ENCODE measurements around the gene CIB4.
"Not testable (repeated sequence)": the region's sequence is repeated elsewhere in the genome, so short reads cannot be mapped to it uniquely, and the experiment has no call there.

The CIB4 gene

GRCh38 chr2:26666671-26667070 is 25.5 kb upstream of the CIB4 start:
- no peak for DNase-seq (ENCODE audit: low spot score)

GRCh38 chr2:26665296-26665695 is 24.1 kb upstream of the CIB4 start:
- not testable (repeated sequence) for DNase-seq (ENCODE audit: low spot score)

GRCh38 chr2:26660363-26660962 is 19.3 kb upstream of the CIB4 start:
- DNase-seq (ENCODE audit: low spot score) = no peak

GRCh38 chr2:26658691-26659346 is 17.7 kb upstream of the CIB4 start:
- DNase-seq (ENCODE audit: low spot score) = no peak

GRCh38 chr2:26657265-26657664 is 16.1 kb upstream of the CIB4 start:
- no peak for DNase-seq (ENCODE audit: low spot score)

- DNase-seq (ENCODE audit: low spot score) = no peak
Observed at GRCh38 chr2:26655611-26656195, 14.5 kb upstream of the CIB4 start.

DNA sequence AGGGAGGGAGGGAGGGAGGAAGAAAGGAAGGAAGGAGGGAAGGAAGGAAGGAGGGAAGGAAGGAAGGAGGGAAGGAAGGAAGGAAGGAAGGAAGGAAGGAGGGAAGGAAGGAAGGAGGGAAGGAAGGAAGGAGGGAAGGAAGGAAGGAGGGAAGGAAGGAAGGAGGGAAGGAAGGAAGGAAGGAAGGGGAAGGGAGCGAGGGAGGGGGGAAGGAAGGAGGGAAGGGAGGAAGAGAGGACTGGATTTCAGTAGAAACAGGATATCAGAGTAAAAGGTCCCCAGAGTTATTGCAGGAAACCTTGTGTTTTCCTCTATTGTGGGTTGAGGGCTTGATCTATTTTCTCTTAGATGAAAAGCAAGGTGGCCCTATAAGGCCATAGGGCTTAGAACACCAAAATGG is 14.0 kb upstream of the CIB4 start:
- not testable (repeated sequence) for DNase-seq (ENCODE audit: low spot score)

- no peak for DNase-seq (ENCODE audit: low spot score)
Observed at GRCh38 chr2:26654061-26654340, 12.8 kb upstream of the CIB4 start.

- DNase-seq (ENCODE audit: low spot score) = no peak
Observed at GRCh38 chr2:26653207-26654060, 12.3 kb upstream of the CIB4 start.

- DNase-seq (ENCODE audit: low spot score) = no peak
Observed at GRCh38 chr2:26652361-26653041, 11.3 kb upstream of the CIB4 start.

DNA sequence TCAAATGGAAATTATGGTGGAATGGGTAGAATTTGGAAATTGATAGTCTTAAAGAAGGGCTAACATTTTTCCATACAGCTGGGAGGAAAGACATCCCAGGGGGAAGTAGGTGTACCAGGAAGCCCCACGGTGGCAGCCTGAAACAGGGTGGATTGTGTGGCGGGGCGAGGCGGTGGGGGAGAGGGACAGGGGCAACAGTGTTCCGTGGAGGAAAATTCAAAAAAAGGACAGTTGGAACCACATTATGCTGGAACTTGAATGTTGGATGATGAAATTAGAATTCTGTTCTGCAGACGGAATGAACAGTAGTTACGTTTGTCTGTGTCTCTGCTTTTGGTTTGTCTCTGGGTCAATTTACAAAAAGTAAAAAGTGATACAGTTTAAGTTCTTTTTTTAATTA is 10.6 kb upstream of the CIB4 start:
- DNase-seq (ENCODE audit: low spot score) = no peak

GRCh38 chr2:26651470-26651771 is 10.3 kb upstream of the CIB4 start:
- no peak for DNase-seq (ENCODE audit: low spot score)

DNA sequence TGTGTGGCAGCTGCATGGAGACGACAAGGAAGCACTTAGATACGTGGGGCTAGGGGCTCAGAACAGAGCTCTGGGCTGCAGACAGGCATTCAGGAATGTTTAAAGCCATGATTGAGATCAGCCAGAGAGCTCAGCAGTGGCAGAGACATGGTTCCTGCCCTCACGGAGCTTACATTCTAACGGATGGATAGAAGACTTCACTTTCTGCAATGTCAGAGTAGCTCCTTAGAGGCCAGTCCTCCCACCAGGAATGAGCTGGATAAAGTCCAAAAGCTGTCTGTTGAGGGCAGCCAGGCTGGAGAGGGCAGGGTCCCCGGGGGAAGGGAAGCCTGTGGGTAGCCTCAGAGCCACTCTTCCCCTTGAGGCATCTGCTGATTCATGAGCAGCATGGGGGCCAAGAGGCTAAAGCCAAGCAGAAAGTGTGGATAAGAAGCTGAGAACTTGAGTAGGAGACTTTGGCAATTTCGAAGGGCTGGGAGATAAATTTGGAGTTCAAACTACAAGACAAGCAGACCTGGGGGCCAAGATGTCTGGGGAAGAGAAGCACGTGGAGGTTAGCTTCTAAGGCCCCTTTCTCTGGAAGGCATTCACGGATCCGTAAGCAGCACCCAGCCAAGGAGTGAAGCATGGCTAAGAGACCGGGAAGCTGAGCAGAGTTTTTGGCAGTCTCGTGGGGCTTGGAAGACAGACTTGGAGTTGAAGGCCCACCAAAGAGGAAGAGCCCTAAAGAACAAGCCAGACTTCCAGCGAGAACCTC is 9.7 kb upstream of the CIB4 start:
- no peak for DNase-seq (ENCODE audit: low spot score)

DNA sequence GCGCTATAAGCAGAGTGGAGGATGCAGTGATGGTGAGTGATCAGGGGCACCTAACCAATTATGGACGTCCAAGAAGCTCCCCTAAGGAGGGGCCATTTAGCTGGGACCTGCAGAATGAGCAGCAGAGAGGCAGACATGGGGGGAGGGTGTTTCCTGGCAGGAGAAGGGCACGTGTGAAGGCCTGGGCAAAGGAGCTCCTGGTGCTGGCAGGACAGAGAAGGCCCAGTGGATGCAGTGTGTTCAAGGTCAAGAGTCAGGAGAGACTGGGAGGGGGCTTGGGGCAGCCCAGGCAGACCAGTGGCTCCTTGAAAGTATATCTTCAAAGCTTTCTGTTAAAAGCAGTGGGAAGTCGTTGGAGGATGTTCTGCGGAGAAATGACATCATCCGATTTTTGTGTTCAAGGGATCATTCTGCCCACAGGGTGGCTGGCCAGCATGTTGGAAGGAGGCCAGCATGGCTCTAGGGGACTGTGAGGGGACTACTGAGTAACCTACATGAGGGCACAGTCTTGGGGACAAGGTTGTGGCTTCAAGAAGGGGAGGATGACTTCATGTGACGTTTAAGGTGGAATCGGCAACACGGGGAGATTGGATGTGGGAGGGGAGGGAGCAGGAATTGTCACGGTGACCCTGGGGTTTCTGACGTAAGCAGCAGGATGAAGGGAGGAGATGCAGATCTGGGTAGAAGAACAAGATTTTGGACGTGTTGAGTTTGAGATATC is 9.0 kb upstream of the CIB4 start:
- no peak for DNase-seq (ENCODE audit: low spot score)

DNA sequence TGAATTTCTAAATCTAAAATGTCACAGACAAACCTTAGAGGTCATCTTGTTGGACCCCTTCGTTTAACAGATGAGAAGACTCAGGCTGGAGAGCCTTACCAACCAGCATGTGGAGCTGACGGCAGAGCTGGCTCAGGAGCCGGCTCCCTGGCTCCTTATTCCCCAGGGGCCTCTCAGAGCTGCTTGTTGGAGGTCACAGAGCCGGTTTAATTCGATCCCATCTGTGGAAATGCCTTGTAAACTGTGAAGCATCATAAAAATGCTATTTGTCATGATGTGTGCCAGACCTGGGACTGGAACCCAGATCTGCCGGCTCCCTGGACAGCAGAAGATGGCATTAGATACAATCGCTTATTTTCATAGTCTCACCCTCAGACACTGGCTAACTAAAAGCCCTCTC is 8.2 kb upstream of the CIB4 start:
- DNase-seq (ENCODE audit: low spot score) = no peak

DNA sequence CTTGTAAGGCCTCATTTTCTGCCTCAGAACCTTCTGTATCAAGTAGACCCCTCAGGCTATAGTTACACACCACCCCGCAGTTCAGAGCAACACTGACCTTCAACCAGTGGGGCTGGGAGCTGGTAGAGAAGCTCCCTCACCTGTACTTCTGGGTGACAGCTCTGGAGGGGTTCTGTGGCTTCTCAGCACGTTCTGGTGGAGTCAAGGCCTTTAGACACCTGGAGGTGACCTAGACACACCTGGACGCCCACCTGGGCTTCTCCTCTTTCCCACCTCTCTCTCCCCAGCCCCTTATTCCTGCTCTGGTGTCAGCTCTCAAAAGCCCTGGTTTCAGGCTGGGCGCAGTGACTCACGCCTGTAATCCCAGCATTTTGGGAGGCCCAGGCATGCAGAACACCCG is 7.3 kb upstream of the CIB4 start:
- no peak for DNase-seq (ENCODE audit: low spot score)

DNA sequence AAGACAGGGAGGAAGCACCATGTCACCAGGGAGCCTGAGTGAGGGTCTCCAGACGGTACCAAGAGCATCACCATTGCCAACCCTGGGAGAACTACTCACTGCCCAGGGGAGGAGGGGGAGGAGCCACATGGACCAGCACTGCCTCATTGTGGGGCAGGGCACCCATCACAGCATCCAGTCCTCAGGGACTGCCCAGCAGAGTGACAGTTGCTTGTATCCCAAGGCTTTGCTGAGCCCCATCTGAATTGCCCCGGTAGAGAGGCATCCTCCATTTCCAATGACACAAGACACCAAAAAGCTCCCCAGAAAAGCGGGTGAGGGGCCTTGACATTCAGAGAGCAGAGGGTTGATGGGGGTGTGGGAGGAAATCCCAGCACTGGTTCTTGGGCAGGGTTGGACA is 6.8 kb upstream of the CIB4 start:
- DNase-seq (ENCODE audit: low spot score) = no peak

DNA sequence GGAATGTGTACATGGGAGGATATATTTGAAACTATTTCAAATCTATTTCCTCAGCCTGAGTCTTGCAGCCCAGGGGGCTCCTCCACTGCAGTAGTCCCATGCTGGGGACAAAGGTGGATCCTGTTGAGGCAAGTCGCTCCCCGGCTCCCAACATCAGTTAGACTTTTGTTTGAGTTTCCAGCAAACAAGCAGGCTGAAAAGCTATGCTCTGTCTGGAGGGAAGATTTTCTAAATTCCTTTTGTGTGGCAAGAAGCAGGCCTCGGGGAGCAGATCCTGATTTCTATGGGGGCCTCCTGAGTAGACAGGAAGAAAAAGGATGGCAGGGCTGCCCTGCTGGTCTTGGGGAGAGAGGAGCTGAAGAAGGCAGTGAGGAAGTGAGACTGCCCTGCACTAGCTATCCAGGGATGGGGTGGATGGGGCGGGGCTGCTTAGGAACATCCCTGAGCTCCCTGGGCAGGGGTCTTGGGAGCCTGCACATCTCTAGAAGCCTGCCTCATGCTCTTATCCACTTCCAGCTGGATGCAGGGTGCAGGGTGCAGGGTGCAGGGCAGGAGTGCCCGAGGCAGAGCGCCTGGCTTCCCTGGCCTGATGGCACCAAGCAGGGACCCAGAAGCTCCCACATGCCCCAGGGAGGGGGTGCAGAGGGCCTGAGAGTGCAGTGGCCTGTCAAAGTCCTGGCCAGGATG is 6.0 kb upstream of the CIB4 start:
- DNase-seq (ENCODE audit: low spot score) = no peak

GRCh38 chr2:26645762-26646161 is 4.6 kb upstream of the CIB4 start:
- no peak for DNase-seq (ENCODE audit: low spot score)

DNA sequence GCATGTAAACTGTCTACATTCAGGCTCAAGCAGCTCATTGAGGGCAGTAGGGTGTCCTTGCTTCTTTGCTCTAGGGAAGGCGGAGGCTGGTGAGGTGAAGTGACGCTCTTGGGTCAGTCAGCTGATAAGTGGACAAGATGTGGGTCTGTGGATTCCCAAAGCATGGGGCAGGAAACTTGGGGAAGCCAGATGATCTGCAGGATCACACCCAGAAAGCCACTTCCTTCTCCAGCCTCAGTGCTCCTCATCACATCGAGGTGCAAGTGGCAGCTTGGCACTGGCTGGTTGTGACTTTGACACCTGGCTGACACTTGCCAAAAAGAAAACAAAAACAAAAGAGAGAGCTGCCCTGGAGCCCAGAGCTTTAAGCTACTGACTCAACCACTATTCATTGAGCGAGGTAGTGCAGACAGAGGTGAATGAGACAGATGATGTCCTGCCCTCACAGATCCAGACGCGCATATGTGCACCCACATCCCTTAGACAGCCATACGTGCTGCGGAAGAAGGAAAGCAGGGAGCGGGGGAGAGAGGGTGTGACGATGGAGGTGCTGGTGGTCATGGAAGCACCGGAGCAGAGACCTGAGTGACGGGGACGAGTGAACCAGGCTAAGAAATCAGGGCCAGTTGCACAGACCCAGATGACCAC is 3.1 kb upstream of the CIB4 start:
- DNase-seq (ENCODE audit: low spot score) = no peak

Measured in putamen (tissue), 1 donor.